Suprapubic skin (tissue), 4 donors: ENCODE measurements around the gene KSR1. TPM values are rescaled to one million over a fixed set of nuclear protein-coding genes. Genes with fewer than 3 reads are reported as not detected.

Experiments
- DNase-seq, 2 donors: peaks; one replicate each; pipeline ENCODE4 v3.0.0-alpha.2; 2019; ENCODE audit warnings: low spot score in 2 of 2
- H3K27ac ChIP-seq: fragments of 200-600 bp; sonication (generic); one replicate; pipeline ENCODE4 v1.5.1; 2019
- H3K27me3 ChIP-seq: fragments of 200-600 bp; sonication (generic); one replicate; pipeline ENCODE4 v1.5.1; 2019
- H3K36me3 ChIP-seq: fragments of 200-600 bp; sonication (generic); one replicate; pipeline ENCODE4 v1.5.1; 2019
- H3K4me1 ChIP-seq: fragments of 200-600 bp; sonication (generic); one replicate; pipeline ENCODE4 v1.5.1; 2019
- H3K4me3 ChIP-seq: fragments of 200-600 bp; sonication (generic); one replicate; pipeline ENCODE4 v1.5.1; 2019; ENCODE audit warnings: mild to moderate bottlenecking
- H3K9me3 ChIP-seq: fragments of 200-600 bp; sonication (generic); one replicate; pipeline ENCODE4 v1.5.1; 2019
- EP300 ChIP-seq: sonication (generic); formaldehyde crosslinking; IDR thresholded peaks from one replicate; pipeline ENCODE4 v1.6.1; 2017; ENCODE audit warnings: antibody characterized with exemption
- POLR2A ChIP-seq, 2 donors: fragments of 450-650 bp; IDR thresholded peaks; one replicate each; pipeline ENCODE4 v1.6.1; 2017; ENCODE audit warnings: antibody characterized with exemption in 2 of 2, mild to moderate bottlenecking in 2 of 2, moderate library complexity in 2 of 2
- POLR2AphosphoS5 ChIP-seq, 3 donors: sonication (generic); formaldehyde crosslinking; IDR thresholded peaks; one replicate each; pipeline ENCODE4 v1.6.1; 2017; ENCODE audit warnings: antibody characterized with exemption in 3 of 3
- WGBS: methylation state at CpG from one replicate; pipeline ENCODE4 v1.1.5; 2018; 5-methylcytosine and 5-hydroxymethylcytosine counted together
- total RNA-seq, 4 donors: library from RNA; depleted of rRNA; stranded (reverse); fragments of >200 nt; gene quantifications; one replicate each; pipeline ENCODE4 v1.1.0, GENCODE V29; 2016
- TF ChIP-seq, protein P1 (sequence below), 2 donors: fragments of 200-600 bp in 1 of 2; fragments of 450-650 bp in 1 of 2; sonication (generic) in 1 of 2; IDR thresholded peaks; one replicate each; pipeline ENCODE4 v1.5.1; 2016 to 2019; ENCODE audit warnings: antibody characterized with exemption in 2 of 2, mild to moderate bottlenecking in 1 of 2, moderate library complexity in 1 of 2

KSR1 gene
- total RNA-seq, 4 donors from 2014 or later = 38.1 to 54.0 (median 49.5) TPM

DNA sequence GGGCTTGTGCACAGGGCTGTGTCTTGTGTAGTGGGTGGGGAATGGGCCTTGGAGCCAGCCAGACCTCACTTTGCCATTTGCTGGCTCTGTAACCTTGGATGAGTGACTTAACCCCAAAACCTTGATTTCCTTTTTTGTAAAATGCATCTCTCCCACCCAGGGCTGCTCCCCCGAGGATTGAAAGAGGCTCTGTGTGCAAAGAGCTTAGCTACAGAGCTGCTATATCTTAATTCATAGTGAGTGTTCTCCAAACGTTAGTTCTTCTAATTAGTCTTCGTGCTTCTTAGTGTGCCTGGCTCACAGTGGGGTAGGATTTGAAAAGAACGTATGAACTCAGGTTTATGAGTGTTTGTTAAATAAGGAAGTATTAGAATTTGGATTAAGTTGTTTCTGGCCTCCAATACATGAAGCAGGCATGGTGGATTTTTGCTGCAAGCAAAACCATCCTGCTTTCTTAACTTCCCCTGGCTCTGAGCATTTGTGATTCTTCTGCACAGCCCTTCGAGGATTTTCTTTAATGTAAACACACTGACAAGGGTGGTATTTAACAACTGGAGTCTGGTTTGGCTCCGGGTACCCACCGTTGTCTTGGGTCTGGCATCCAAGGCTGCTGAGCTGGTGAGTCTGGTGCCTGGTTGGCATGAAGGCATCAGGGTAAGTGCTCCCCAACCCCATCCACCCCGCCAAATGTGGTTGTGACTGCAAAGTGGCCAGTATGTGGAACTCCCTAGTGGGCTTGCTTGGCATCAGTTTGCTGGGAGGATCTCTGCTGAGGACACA is 29.7 kb downstream of the KSR1 start:
- Histone ChIP-seq H3K27ac (no peak overlapping the region), H3K4me3 (no peak overlapping the region), H3K27me3 (no peaks in the 10 kb centered on the region), H3K4me1 (peaks cover 41% of the 10 kb centered on the region), H3K9me3 (no peaks in the 10 kb centered on the region), H3K36me3 (no peaks in the 10 kb centered on the region)
- no peak for TF ChIP-seq POLR2AphosphoS5 (IDR thresholded peaks at IDR 0.05)
- no peak for TF ChIP-seq POLR2A (IDR thresholded peaks at IDR 0.05)
- TF ChIP-seq, protein P1, sequence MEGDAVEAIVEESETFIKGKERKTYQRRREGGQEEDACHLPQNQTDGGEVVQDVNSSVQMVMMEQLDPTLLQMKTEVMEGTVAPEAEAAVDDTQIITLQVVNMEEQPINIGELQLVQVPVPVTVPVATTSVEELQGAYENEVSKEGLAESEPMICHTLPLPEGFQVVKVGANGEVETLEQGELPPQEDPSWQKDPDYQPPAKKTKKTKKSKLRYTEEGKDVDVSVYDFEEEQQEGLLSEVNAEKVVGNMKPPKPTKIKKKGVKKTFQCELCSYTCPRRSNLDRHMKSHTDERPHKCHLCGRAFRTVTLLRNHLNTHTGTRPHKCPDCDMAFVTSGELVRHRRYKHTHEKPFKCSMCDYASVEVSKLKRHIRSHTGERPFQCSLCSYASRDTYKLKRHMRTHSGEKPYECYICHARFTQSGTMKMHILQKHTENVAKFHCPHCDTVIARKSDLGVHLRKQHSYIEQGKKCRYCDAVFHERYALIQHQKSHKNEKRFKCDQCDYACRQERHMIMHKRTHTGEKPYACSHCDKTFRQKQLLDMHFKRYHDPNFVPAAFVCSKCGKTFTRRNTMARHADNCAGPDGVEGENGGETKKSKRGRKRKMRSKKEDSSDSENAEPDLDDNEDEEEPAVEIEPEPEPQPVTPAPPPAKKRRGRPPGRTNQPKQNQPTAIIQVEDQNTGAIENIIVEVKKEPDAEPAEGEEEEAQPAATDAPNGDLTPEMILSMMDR (IDR thresholded peaks at IDR 0.05) = no peak
- TF ChIP-seq EP300 = no peak
- DNase-seq = no peak
- WGBS = 63% methylated on average over 8 of the region's 8 CpGs

- H3K27me3 ChIP-seq = no peaks in the 10 kb centered on the region
- WGBS = 91% methylated on average over 5 of the region's 5 CpGs
- no peaks in the 10 kb centered on the region for H3K36me3 ChIP-seq
- no peaks in the 10 kb centered on the region for H3K9me3 ChIP-seq
- TF ChIP-seq EP300 (no peak), POLR2AphosphoS5 (IDR thresholded peaks at IDR 0.05) (no peak), POLR2A (IDR thresholded peaks at IDR 0.05) (no peak)
- TF ChIP-seq, protein P1 (IDR thresholded peaks at IDR 0.05) = no peak
- peaks cover 46% of the 10 kb centered on the region for H3K4me1 ChIP-seq
- no peak overlapping the region for H3K27ac ChIP-seq
- no peak overlapping the region for H3K4me3 ChIP-seq
- DNase-seq = no peak
Observed at GRCh38 chr17:27486741-27487140, 30.5 kb downstream of the KSR1 start.

GRCh38 chr17:27488231-27488630 is 32.0 kb downstream of the KSR1 start:
- Histone ChIP-seq H3K4me1 (peaks cover 61% of the 10 kb centered on the region), H3K27ac (peak overlapping the region; percentile 70), H3K27me3 (no peaks in the 10 kb centered on the region), H3K36me3 (no peaks in the 10 kb centered on the region), H3K9me3 (no peaks in the 10 kb centered on the region), H3K4me3 (no peak overlapping the region)
- no peak for TF ChIP-seq POLR2AphosphoS5 (IDR thresholded peaks at IDR 0.05)
- no peak for TF ChIP-seq EP300
- TF ChIP-seq, protein P1 (IDR thresholded peaks at IDR 0.05) = no peak
- TF ChIP-seq POLR2A (IDR thresholded peaks at IDR 0.05) = no peak
- DNase-seq = no peak

- peaks cover 70% of the 10 kb centered on the region for H3K4me1 ChIP-seq
- no peak overlapping the region for H3K4me3 ChIP-seq
- peak; percentile 92 to 93 for DNase-seq
- peak overlapping the region; percentile 70 for H3K27ac ChIP-seq
- WGBS = 9% methylated on average over 5 of the region's 7 CpGs
- no peaks in the 10 kb centered on the region for H3K36me3 ChIP-seq
- H3K27me3 ChIP-seq = no peaks in the 10 kb centered on the region
- TF ChIP-seq, protein P1 (IDR thresholded peaks at IDR 0.05) = no peak
- TF ChIP-seq EP300 = no peak
- TF ChIP-seq POLR2A (IDR thresholded peaks at IDR 0.05) = no peak
- peak in 2 of 3 donors; percentile 75 for TF ChIP-seq POLR2AphosphoS5 (IDR thresholded peaks at IDR 0.05)
- no peaks in the 10 kb centered on the region for H3K9me3 ChIP-seq
Observed at GRCh38 chr17:27489045-27489715, 32.9 kb downstream of the KSR1 start.

DNA sequence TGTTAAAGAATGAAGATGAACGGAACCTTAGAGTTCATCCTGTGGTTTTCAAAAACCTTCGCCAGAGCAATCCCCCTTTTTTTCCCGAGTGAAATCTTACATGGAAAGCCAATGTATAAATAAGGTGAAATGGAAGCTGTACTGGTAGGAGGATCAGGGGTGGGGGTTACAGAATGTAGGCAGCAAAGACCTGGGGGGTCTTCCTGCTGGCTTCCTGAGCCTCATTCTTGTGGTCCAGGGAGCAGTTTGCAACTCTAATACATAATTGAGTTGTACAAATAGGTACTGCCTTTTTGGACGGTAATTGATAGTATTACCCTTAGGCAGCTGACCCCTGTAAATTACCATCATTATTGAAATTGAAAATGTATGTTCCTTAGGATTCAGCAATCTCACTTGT is 34.1 kb downstream of the KSR1 start:
- 93% methylated on average over 4 of the region's 4 CpGs for WGBS
- H3K27ac ChIP-seq = no peak overlapping the region
- no peaks in the 10 kb centered on the region for H3K9me3 ChIP-seq
- TF ChIP-seq EP300 = no peak
- no peak for TF ChIP-seq POLR2A (IDR thresholded peaks at IDR 0.05)
- TF ChIP-seq, protein P1 (IDR thresholded peaks at IDR 0.05) = no peak
- no peak for TF ChIP-seq POLR2AphosphoS5 (IDR thresholded peaks at IDR 0.05)
- DNase-seq = no peak
- H3K36me3 ChIP-seq = no peaks in the 10 kb centered on the region
- no peaks in the 10 kb centered on the region for H3K27me3 ChIP-seq
- H3K4me1 ChIP-seq = peaks cover 77% of the 10 kb centered on the region
- no peak overlapping the region for H3K4me3 ChIP-seq
